H1 (cell line): ENCODE measurements around the gene CLDND1. TPM values are rescaled to one million over a fixed set of nuclear protein-coding genes. Genes with fewer than 3 reads are reported as not detected.

Experiments
- CTCF ChIA-PET: fragments of 300-600 bp; sonication (Branson Sonifier 250); formaldehyde crosslinking; loops from one replicate; lab custom pipeline; 2021; ENCODE audit not compliant: partially characterized antibody; lab: Charles Lee
- POLR2A ChIA-PET: fragments of 300-600 bp; sonication (Branson Sonifier 250); formaldehyde crosslinking; loops from one replicate; lab custom pipeline; 2021; ENCODE audit warnings: inconsistent platforms; ENCODE audit not compliant: partially characterized antibody; lab: Charles Lee
- DNase-seq, 2 experiments: peaks; one replicate each; pipeline versions ENCODE4 v3.0.0 to v3.0.0-alpha.2; 2010 to 2022; ENCODE audit warnings: low spot score in 2 of 2, low read depth in 1 of 2, mixed read lengths in 1 of 2
- FAIRE-seq: peaks from 2 replicates; lab custom pipeline; 2011; peaks lifted over from hg19 to GRCh38; lab: Jason Lieb, UNC
- H2AFZ ChIP-seq: 2 replicates; pipeline ENCODE4 v1.8.1; 2012; ENCODE audit warnings: low read length, inconsistent platforms
- H2AK5ac ChIP-seq: 2 replicates; pipeline ENCODE4 v1.6.1; 2013; ENCODE audit warnings: low read depth, low read length
- H2BK120ac ChIP-seq: replicated peaks from 2 replicates; pipeline ENCODE3; 2013; ENCODE audit warnings: low read depth, low read length, inconsistent platforms
- H2BK12ac ChIP-seq: 2 replicates; pipeline ENCODE4 v1.6.1; 2013; ENCODE audit warnings: low read depth, low read length
- H2BK15ac ChIP-seq: 2 replicates; pipeline ENCODE4 v1.6.1; 2013; ENCODE audit warnings: low read length
- H2BK20ac ChIP-seq: 2 replicates; pipeline ENCODE4 v1.6.1; 2013; ENCODE audit warnings: low read length
- H2BK5ac ChIP-seq: 2 replicates; pipeline ENCODE4 v1.6.1; 2013; ENCODE audit warnings: low read depth, low read length
- H3K14ac ChIP-seq: 2 replicates; pipeline ENCODE4 v1.6.1; 2013; ENCODE audit warnings: inconsistent platforms; ENCODE audit not compliant: insufficient read length
- H3K18ac ChIP-seq: 2 replicates; pipeline ENCODE4 v1.6.1; 2013; ENCODE audit warnings: low read length; ENCODE audit errors: extremely low read depth
- H3K23ac ChIP-seq: 2 replicates; pipeline ENCODE4 v1.6.1; 2013; ENCODE audit warnings: inconsistent platforms; ENCODE audit not compliant: insufficient read length
- H3K23me2 ChIP-seq: 2 replicates; pipeline ENCODE4 v1.6.1; 2013; ENCODE audit warnings: low read depth, low read length
- H3K27ac ChIP-seq: 2 replicates; pipeline ENCODE4 v1.6.1; 2011; ENCODE audit warnings: low read depth, low read length, inconsistent platforms
- H3K27me3 ChIP-seq, 4 experiments: replicated peaks in 1 of 4; 1 replicate in 1 of 4; 2 replicates in 3 of 4; pipeline versions ENCODE4 v1.6.1 to v1.8.1; 2011 to 2013; ENCODE audit warnings: low read length in 3 of 4, mild to moderate bottlenecking in 3 of 4, inconsistent platforms in 2 of 4, mixed read lengths in 2 of 4, moderate library complexity in 1 of 4; ENCODE audit not compliant: control insufficient read depth in 3 of 4, insufficient read depth in 3 of 4; ENCODE audit errors: extremely low read depth in 1 of 4
- H3K36me3 ChIP-seq, 4 experiments: 2 replicates each; pipeline versions ENCODE4 v1.6.1 to v1.8.1; 2011 to 2013; ENCODE audit warnings: mild to moderate bottlenecking in 4 of 4, low read length in 3 of 4, moderate library complexity in 2 of 4, control low read depth in 1 of 4, inconsistent platforms in 1 of 4; ENCODE audit not compliant: insufficient read depth in 4 of 4, control insufficient read depth in 2 of 4
- H3K4ac ChIP-seq: replicated peaks from 2 replicates; pipeline ENCODE3; 2013; ENCODE audit warnings: low read length, low read depth, mixed read lengths, inconsistent platforms; ENCODE audit not compliant: insufficient read length
- H3K4me1 ChIP-seq, 4 experiments: replicated peaks in 1 of 4; 1 replicate in 1 of 4; 2 replicates in 3 of 4; pipeline versions ENCODE4 v1.6.1 to v1.8.1; 2011 to 2013; ENCODE audit warnings: low read length in 3 of 4, inconsistent platforms in 2 of 4, mixed read lengths in 1 of 4; ENCODE audit not compliant: insufficient read depth in 4 of 4, control insufficient read depth in 3 of 4
- H3K4me2 ChIP-seq, 2 experiments: 2 replicates each; pipeline versions ENCODE4 v1.6.1 to v1.8.1; 2011 to 2013; ENCODE audit warnings: low read depth in 2 of 2, low read length in 2 of 2, control low read depth in 1 of 2, inconsistent platforms in 1 of 2, mild to moderate bottlenecking in 1 of 2; ENCODE audit not compliant: insufficient read depth in 1 of 2
- H3K4me3 ChIP-seq, 4 experiments: fragments of 200-600, 300-600 bp in 1 of 4; sonication (generic), shearing (Covaris generic), sonication (Bioruptor Twin) in 1 of 4; 2 replicates each; pipeline versions ENCODE4 v1.5.1 to v1.8.1; 2011 to 2016; ENCODE audit warnings: low read length in 4 of 4, low read depth in 3 of 4, control low read depth in 2 of 4, inconsistent platforms in 2 of 4, mild to moderate bottlenecking in 2 of 4, mixed read lengths in 1 of 4, moderate library complexity in 1 of 4; ENCODE audit not compliant: insufficient read depth in 2 of 4; ENCODE audit errors: extremely low read depth in 1 of 4
- H3K56ac ChIP-seq: replicated peaks from 2 replicates; pipeline ENCODE3; 2013; ENCODE audit warnings: low read depth, mild to moderate bottlenecking, mixed read lengths, low read length, inconsistent platforms; ENCODE audit not compliant: insufficient read length
- H3K79me1 ChIP-seq: 2 replicates; pipeline ENCODE4 v1.6.1; 2013; ENCODE audit warnings: low read depth, low read length, control low read depth
- H3K79me2 ChIP-seq, 2 experiments: 2 replicates each; pipeline versions ENCODE4 v1.6.1 to v1.8.1; 2012 to 2013; ENCODE audit warnings: low read length in 2 of 2, mild to moderate bottlenecking in 2 of 2, inconsistent platforms in 1 of 2; ENCODE audit not compliant: insufficient read depth in 2 of 2, control insufficient read depth in 1 of 2
- H3K9ac ChIP-seq, 4 experiments: replicated peaks in 1 of 4; 1 replicate in 1 of 4; 2 replicates in 3 of 4; pipeline versions ENCODE4 v1.6.1 to v1.8.1; 2011 to 2013; ENCODE audit warnings: low read depth in 3 of 4, low read length in 3 of 4, control low read depth in 2 of 4, mild to moderate bottlenecking in 2 of 4, moderate library complexity in 2 of 4, inconsistent platforms in 1 of 4; ENCODE audit errors: extremely low read depth in 1 of 4
- H3K9me3 ChIP-seq, 2 experiments: 2 replicates each; pipeline versions ENCODE4 v1.6.1 to v1.8.1; 2012 to 2013; ENCODE audit warnings: mild to moderate bottlenecking in 2 of 2, moderate library complexity in 2 of 2, control low read depth in 1 of 2, inconsistent platforms in 1 of 2, low read depth in 1 of 2, low read length in 1 of 2, mixed read lengths in 1 of 2; ENCODE audit not compliant: insufficient read depth in 2 of 2
- H4K20me1 ChIP-seq, 2 experiments: replicated peaks in 1 of 2; 2 replicates each; pipeline versions ENCODE3 to v1.8.1; 2011 to 2013; ENCODE audit warnings: inconsistent platforms in 2 of 2, low read length in 2 of 2, mild to moderate bottlenecking in 1 of 2; ENCODE audit not compliant: insufficient read depth in 2 of 2, control insufficient read depth in 1 of 2
- H4K5ac ChIP-seq: 2 replicates; pipeline ENCODE4 v1.6.1; 2013; ENCODE audit warnings: low read length, low read depth, mixed read lengths, inconsistent platforms; ENCODE audit not compliant: insufficient read length
- H4K8ac ChIP-seq: 2 replicates; pipeline ENCODE4 v1.8.0; 2013; ENCODE audit warnings: mild to moderate bottlenecking, moderate library complexity, low read length, inconsistent platforms; ENCODE audit not compliant: insufficient read depth; ENCODE audit errors: extremely low read depth
- H4K91ac ChIP-seq: replicated peaks from 2 replicates; pipeline ENCODE3; 2013; ENCODE audit warnings: low read length, mixed read lengths, inconsistent platforms; ENCODE audit not compliant: insufficient read length
- CBX5 ChIP-seq: fragments of 300-800, 300-1000 bp; sonication (generic); IDR thresholded peaks from 2 replicates; pipeline ENCODE4 v1.7.1; 2016; ENCODE audit warnings: antibody characterized with exemption, low read length, low read depth
- RFX5 ChIP-seq: IDR thresholded peaks from 2 replicates; pipeline ENCODE4 v1.6.1; 2011; ENCODE audit warnings: low read depth, low read length, improper control_type of control experiment, borderline replicate concordance
- TAF7 ChIP-seq: optimal IDR thresholded peaks from 2 replicates; pipeline ENCODE3; 2011; ENCODE audit warnings: low read depth, mild to moderate bottlenecking, inconsistent platforms, low read length, moderate library complexity, borderline replicate concordance
- ZNF274 ChIP-seq: IDR thresholded peaks from 2 replicates; pipeline ENCODE4 v1.7.0; 2012; ENCODE audit warnings: low read length, borderline replicate concordance; ENCODE audit errors: extremely low read depth
- WGBS, 2 experiments: shearing (Covaris generic) in 1 of 2; methylation state at CpG; one replicate each; pipeline versions ENCODE4 v1.1.6 to v1.1.7; 2013 to 2015; ENCODE audit warnings: low lambda C conversion rate in 2 of 2, mixed read lengths in 2 of 2, inconsistent platforms in 1 of 2, low coverage in 1 of 2, missing lambda C conversion rate in 1 of 2; ENCODE audit not compliant: insufficient replicate concordance in 2 of 2, insufficient coverage in 1 of 2, insufficient read length in 1 of 2; ENCODE audit errors: extremely low coverage in 1 of 2, missing lambda C conversion rate in 1 of 2; 5-methylcytosine and 5-hydroxymethylcytosine counted together
- polyA plus RNA-seq, 7 experiments: library from polyadenylated mRNA; depleted of rRNA in 3 of 7; stranded (reverse) in 5 of 7; unstranded in 2 of 7; fragments of >200 nt in 5 of 7; fragments of 200-250 nt in 2 of 7; gene quantifications; 1 replicate in 5 of 7; 2 replicates in 1 of 7; 4 replicates in 1 of 7; pipeline versions ENCODE4 v1.2.1 to v1.2.3, GENCODE V29; 2011 to 2013; ENCODE audit warnings: missing spikeins in 2 of 7, mixed read lengths in 2 of 7
- total RNA-seq: library from RNA; stranded (reverse); fragmentation: NEBNext Ultra II Directional; extraction: Animal tissue kit (Norgen Biotek cat#: 25700); gene quantifications from 2 replicates; pipeline ENCODE4 v1.2.1, GENCODE V29; 2021

Gene CLDND1
- total and polyA plus RNA-seq, 2 of the 8 experiments (the other 6 are each of a cell fraction or from before 2014, with no cell fraction given) = 68.2 to 152 TPM

- no peak overlapping the region for H3K56ac ChIP-seq
- peaks cover 3 to 41% (median 14%) of the 10 kb centered on the region in 4 experiments; a peak in 5 of 8 replicates for H3K36me3 ChIP-seq
- no peaks in the 10 kb centered on the region for H3K9me3 ChIP-seq
- FAIRE-seq = no peak
- TF ChIP-seq ZNF274 = no peak
- no peak for TF ChIP-seq RFX5
- TF ChIP-seq TAF7 = no peak
- no peak for TF ChIP-seq CBX5
- POLR2A ChIA-PET = no interaction called here
- no peak overlapping the region for H3K9ac ChIP-seq
- no peak overlapping the region for H3K27ac ChIP-seq
- H3K4me2 ChIP-seq = no peak overlapping the region
- no peak for DNase-seq
- no peak overlapping the region for H4K8ac ChIP-seq
- H3K23ac ChIP-seq = no peak overlapping the region
- peaks cover 8 to 40% of the 10 kb centered on the region in 2 experiments; a peak in 3 of 4 replicates for H3K79me2 ChIP-seq
- H4K5ac ChIP-seq = no peak overlapping the region
- H3K4ac ChIP-seq = no peak overlapping the region
- no peaks in the 10 kb centered on the region for H3K27me3 ChIP-seq
- no peak overlapping the region for H2BK15ac ChIP-seq
- H2AFZ ChIP-seq = no peak overlapping the region
- H2BK20ac ChIP-seq = no peak overlapping the region
- no peak overlapping the region for H3K14ac ChIP-seq
- WGBS, 2 experiments = 97% methylated on average over 2 of the region's 2 CpGs; no CpG with 5 or more reads in 1 of the 2 experiments
- no peak overlapping the region for H2BK120ac ChIP-seq
- no peak overlapping the region for H4K91ac ChIP-seq
- no peak overlapping the region for H2AK5ac ChIP-seq
- peaks cover 0 to 3% (median 1%) of the 10 kb centered on the region in 4 experiments; a peak in 2 of 7 replicates for H3K4me1 ChIP-seq
- no peak overlapping the region for H2BK5ac ChIP-seq
- no peaks in the 10 kb centered on the region for H4K20me1 ChIP-seq
- H3K4me3 ChIP-seq = no peak overlapping the region
- no peak overlapping the region for H2BK12ac ChIP-seq
- H3K23me2 ChIP-seq = peaks cover 5% of the 10 kb centered on the region
- peaks cover 3% of the 10 kb centered on the region for H3K79me1 ChIP-seq
- H3K18ac ChIP-seq = no peak overlapping the region
- CTCF ChIA-PET = no interaction called here
Observed at GRCh38 chr3:98518816-98519215, 3.9 kb downstream of the CLDND1 start.
